GM04504 (cell line): ENCODE measurements around the gene BTN2A1.
A peak's percentile ranks its signal among the peaks of the same experiment; 100 is the strongest.
"Not testable (repeated sequence)": the region's sequence is repeated elsewhere in the genome, so short reads cannot be mapped to it uniquely, and the experiment has no call there.

Experiments used
- DNase-seq: peaks from one replicate; pipeline ENCODE4 v3.0.0-alpha.2; 2012; ENCODE audit warnings: low read depth

The BTN2A1 gene

DNA sequence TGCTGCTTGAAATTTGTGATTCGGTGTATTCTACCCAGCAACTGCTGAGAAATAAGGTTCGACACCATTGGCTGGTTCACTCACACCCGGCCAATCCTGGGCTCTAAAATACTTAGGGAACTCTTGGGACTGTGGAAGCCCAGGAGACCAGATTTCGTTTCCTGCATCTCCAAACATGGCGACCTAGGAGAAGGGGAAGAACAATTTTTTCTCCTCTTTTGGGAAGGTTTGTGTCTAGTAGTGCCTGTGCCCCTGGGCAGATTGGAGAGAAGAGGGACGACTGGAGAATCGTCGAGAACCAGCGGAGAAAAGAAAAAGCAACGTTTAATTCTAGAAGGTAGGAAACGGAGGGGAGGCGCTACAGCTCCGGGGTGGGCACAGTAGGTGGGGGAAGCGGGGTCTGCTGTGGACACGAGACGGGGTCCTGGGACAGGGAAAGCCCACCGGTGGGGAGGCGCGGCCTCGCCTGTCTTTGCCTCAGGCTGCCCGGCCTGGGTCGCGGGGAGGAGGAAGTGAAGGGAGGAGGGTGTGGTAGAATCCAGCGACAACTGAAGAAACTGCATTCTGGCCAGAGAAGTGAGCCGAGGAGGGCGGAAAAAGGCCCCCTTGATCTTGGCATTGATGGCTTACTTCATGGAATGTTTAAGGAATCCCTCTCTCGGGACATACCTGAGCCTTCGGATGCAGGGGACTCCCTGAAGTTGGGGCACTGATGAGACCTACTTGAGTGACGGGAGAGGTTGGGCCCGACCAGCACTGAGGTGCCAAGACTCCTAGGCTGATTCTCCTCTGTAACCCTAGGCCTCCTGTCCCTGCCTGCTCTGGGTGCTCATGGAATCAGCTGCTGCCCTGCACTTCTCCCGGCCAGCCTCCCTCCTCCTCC, at the start of gene BTN2A1:
BTN2A1 (plus strand) TSS at position 150 of the 883 bp plus-strand sequence; CDS start at position 832, 682 bp downstream.
- peak; percentile 86 for DNase-seq

DNA sequence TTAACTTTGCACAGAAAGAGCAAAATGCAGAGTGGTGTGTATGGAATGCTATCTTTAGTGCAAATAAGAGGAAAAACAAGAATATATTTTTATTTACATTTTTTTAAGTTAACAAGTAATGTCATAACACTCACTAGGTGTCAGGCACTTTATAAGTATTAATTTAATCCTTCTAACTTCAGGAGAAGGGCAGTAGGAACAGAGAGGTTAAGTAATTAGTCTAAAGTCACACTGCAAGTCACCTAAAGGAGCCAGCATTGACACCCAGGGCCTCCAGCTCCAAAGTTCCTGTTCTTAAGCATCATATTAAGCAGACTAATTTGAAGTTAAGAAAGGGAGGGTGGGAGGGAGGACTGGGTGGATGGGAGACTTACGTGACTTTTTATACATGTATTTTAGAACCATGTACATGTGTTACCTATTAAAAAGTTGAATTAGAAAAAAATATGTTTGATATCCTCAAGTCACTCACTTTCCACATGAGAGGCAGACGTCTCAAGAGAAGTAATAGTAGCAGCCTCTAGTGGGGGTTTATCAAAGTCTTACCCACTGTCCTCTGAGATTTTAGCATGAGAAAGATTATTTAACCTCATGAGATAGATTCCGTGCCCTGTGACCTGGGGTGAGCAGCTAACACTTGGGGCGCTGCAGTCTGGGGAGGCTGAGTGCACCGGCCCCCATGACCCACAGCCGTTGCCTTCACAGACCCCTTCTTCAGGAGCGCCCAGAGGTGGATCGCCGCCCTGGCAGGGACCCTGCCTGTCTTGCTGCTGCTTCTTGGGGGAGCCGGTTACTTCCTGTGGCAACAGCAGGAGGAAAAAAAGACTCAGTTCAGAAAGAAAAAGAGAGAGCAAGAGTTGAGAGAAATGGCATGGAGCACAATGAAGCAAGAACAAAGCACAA, 48.7 kb upstream of the BTN2A1 start:
- no peak for DNase-seq

DNA sequence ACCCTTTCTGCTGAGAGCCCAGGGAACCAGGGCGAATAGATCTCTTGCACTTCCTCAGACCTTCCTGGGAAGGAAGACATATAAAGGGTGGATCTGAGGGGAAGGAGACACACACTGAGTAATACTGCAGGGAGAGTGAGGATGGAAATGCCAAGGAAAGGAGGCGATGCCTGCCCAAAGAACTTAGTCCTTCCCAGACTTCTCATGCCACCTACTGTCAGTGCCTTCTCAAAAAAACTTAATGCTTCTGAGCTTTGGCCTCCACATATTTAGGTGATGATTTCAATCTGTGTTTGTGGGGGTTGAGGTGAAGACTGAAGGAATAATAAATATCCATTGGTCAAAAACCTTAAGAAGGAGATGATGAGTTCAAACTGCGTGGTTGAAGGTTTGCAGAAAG, 46.0 kb upstream of the BTN2A1 start:
- no peak for DNase-seq

DNA sequence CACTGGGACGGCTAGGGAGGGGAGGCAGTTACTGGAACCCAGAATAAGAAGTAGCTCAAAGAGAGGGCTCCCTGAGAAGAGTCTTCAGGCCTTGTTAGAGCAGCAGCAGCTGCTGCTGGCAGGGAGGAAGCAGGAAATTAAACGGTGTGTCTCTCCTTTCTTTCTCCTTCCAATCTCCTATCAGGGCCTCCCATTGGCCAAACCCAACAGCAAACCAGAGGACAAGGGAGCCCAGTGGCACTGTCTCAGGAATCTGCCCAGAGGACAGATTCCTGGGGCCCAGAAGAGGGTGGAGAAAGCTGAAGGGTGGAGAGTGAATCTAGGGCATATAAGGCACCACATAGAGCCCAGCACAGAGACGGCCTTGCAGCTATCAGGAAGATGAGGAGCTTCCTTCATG, 45.5 kb upstream of the BTN2A1 start:
- DNase-seq, result no peak

DNA sequence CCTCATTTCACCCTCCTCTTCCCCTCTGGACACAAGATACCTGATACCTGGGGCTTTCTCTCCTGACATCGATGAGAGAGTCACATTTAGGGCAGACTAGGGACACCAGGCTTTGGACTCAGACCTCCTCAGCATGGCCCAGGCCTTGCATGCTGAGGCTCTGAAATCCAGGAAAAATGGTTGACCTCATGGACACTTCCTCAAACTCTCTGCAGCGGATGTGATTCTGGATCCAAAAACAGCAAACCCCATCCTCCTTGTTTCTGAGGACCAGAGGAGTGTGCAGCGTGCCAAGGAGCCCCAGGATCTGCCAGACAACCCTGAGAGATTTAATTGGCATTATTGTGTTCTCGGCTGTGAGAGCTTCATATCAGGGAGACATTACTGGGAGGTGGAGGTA, 44.8 kb upstream of the BTN2A1 start:
- no peak for DNase-seq

DNA sequence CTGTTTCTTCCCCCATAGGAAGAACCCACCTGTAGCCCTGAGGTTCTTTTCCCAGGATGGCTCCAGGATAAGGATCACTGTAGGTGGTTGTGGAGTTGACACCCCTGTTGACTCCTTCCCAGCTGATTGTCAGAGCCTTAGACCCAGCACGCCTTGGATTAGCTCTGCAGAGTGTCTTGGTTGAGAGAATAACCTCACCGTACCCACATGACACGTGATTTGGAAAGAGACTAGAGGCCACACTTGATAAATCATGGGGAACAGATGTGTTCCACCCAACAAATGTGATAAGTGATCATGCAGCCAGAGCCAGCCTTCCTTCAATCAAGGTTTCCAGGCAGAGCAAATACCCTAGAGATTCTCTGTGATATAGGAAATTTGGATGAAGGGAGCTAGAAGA, 43.5 kb upstream of the BTN2A1 start:
- DNase-seq, result no peak

DNA sequence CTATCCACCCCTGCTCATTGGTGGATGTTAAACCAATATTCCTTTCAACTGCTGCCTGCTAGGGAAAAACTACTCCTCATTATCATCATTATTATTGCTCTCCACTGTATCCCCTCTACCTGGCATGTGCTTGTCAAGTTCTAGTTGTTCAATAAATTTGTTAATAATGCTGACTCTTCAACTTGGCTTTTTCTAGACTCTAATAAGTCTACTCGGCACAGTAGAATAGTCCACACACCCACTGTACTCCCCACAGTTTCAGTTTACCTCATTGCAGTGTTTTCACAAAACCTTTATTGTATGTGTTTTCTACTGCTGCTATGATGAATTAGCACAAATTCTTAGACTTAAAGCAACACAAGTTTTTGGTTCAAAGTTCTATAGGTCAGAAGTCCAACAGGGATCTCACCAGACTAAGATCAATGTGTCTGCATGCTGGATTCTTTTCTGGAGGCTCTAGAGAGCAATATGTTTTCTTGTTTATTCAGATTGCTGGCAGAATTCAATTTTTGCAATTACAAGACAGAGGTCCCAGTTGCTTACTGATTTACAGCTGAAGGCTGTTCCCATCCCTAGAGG, 42.6 kb upstream of the BTN2A1 start:
- DNase-seq, result no peak

DNA sequence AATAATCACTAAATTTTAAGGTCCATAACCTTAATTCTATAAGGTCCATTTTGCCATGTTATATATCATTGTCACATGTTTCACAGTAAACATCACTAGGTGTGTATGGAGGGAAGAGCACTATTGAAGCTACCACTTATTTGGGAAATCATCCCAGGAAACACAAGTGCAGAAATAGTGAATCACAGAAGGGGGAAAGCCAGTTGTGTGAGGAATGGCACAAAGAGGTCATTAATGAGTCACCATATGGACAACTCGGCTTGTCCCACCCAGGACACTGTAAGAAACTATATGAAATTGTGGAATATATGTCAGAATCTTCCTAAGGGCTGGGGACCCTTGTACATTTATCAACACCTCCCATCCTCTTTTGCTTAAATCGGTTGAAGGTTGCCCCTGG, 42.0 kb upstream of the BTN2A1 start:
- DNase-seq, result no peak

DNA sequence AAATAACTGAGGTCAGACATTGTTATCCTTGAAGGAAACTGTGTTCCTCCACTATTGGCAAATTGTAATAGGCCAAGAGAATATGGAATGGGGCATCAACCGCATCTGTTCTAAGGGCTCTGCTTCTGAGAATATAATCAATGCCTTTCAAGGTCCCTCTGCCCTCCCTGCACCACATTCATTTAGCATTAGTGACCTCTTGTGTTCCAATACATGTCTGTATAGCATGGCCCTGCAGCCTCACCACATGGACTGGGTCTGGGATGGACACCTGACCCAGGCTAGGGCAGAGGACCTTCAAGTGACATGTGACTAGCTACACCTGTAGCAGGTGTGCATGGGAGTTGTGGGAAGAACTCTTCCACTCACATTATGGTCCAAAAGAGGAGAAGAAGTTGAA, 41.5 kb upstream of the BTN2A1 start:
- DNase-seq, result no peak

DNA sequence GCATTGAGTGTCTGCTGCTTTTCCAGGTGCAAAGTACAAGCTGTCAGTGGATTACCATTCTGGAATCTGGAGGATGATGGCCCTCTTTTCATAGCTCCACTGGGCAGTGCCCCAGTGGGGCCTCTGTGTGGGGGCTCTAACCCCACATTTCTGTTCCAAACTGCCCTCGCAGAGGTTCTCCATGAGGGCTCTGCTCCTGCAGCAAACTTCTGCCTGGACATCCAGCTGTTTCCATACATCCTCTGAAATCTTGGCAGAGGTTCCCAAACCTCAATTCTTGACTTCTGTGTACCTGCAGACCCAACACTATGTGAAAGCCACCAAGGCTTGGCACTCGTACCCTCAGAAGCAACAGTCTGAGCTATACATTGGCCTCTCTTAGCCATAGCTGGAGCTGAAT, 39.7 kb upstream of the BTN2A1 start:
- DNase-seq, result not testable (repeated sequence)

DNA sequence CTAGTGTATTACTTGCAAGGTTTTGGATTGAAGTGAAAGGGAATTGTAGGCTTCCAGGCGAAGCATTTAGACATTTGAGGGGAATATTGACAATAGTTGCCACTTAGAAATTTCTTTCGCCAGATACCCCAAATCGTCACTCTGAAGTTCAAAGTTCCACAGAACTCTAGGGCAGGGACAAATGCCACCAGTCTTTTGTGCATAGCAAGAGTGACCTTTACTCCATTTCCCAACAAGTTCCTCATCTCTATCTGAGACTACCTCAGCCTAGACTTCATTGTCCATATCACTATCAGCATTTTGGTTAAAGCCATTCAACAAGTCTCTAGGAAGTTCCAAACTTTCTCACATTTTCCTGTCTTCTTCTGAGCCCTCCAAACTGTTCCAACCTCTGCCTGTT, 39.0 kb upstream of the BTN2A1 start:
- DNase-seq, result not testable (repeated sequence)

DNA sequence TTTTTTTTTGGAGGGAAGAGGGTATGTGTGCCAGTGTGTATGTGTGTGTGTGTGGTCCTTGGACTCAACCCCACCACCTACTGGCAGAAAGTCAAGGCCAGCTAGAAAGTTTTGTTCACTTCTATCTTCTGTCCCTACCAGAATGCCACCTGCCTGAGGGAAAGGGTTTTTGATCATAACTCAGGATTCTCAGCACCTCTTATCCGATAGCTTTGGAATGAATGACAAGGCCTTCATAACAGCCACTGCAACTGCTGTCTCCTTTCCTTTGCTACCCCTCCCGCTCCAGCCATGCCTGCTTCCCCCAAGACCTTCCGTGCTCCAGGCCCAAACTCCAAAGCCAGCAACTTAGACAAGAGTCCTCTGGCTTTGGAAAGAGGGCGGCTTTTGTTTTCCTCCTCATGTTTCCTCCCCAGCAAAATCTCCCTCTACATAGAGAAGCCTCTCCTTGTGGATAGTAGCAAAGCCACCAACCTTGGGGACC, 37.0 kb upstream of the BTN2A1 start:
- no peak for DNase-seq

DNA sequence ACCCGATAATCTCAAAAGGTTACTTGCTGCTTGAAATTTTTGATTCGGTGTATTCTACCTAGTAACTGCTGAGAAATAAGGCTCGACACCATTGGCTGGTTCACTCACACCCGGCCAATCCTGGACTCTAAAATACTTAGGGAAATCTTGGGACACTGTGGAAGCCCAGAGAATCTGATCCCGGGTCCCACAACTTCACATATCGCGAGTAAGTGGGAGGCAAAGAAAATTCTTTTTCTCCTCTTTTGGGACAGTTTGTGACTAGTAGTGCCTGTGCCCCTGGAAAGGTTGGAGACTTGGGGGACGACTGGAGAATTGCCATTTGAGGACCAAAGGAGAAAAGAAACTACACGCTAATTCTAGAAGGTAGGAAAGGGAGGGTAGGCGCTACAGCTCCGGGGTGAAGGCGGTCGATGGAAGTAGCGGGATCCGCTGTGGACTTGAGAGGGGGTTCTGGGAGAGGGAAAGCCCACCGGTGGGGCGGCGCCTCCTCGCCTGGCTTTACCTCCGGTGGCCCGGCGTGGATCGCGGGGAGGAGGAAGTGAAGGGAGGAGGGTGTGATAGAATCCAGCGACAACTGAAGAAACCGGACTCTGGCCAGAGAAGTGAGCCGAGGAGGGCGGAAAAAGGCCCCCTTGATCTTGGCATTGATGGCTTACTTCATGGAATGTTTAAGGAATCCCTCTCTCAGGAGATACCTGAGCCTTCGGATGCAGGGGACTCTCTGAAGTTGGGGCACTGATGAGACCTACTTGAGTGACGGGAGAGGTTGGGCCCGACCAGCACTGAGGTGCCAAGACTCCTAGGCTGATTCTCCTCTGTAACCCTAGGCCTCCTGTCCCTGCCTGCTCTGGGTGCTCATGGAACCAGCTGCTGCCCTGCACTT, 36.3 kb upstream of the BTN2A1 start:
- DNase-seq, result peak; percentile 79

DNA sequence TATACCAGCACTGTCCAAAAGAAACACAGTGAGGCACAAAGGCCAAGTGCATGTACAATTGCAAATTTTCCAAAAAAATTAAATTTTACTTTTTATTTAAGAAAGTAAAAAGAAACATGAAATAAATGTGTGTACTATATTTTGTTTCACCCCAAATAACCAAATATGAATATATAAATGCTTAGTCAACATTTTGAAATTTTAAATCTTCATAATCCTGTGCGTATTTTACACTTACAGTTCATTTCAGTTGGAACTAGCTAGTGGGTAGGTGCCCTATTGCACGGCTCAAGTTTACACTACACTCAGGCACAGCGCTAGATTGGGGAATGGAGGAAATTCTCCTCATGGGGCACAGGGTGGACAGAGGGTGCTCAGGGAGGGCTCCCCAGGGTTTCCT, 35.4 kb upstream of the BTN2A1 start:
- no peak for DNase-seq

DNA sequence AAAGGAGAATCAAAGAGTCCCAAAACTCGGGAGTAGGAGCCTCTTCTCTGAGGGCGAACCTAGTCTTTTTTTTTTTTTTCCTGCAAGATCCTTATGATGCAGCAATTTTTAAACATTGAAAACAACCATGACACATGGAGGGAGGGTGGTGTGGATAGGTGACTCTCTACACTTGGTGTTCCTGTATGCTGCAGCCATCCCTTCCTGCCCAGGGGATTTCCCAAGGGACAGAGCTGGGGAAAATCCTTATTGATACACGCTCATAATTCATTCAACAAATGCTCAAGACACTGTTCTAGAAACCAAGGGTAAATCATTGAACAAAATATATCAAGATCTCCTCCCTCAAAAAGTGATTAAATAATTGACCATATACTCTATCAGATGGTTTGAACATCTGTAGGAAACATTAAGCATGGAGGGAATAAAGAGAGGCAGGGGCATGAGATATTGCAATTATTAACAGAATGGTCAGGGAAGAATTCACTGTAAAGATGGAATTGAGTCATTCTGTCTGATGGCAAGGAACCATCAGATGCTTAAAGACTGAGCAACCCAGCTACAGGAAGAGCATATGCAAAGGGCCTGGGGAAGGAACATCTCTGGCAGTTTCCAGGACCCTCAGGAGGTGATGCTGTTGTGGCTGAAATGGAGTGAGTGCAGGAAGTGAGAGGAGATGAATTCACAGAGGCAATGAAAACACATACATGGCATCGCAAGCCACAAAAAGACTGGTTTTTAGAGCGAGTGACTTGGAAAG, 30.9 kb upstream of the BTN2A1 start:
- no peak for DNase-seq

DNA sequence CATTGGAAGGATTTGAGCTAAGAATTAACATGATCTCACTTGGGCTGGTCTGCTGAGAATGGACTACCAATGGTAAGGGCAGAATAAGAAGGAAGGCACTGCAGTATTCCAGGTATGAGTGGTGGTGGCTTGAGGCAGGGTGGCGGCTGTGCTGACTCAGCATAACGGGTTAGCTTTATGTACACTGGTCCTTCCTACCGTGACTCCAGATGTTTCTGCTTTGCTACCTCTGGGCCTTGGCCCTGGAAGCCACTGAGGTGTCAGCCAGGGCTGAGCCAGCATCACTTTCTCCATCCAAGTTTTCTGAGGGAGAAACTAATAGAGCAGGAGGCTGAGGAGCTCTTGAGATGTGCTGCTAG, 30.3 kb upstream of the BTN2A1 start:
- DNase-seq, result no peak

DNA sequence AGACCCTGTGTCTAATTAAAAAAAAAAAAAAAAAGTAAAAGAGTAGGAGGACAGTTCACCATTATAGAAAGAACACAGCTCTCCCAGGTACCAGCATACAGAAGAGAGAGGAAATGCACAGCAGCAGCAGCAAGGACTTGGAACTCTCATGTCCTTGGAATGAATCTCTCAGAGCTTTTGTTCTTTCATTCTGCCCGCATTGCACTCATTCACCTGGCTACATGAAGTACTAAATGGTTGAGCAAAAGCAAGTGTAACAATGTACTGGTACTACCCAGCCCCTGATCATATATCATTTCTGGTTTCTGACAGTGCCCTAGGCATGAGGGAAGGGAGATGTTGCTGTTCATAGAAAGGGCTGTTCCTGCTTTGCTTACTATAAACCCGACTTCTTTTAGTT, 29.5 kb upstream of the BTN2A1 start:
- no peak for DNase-seq

DNA sequence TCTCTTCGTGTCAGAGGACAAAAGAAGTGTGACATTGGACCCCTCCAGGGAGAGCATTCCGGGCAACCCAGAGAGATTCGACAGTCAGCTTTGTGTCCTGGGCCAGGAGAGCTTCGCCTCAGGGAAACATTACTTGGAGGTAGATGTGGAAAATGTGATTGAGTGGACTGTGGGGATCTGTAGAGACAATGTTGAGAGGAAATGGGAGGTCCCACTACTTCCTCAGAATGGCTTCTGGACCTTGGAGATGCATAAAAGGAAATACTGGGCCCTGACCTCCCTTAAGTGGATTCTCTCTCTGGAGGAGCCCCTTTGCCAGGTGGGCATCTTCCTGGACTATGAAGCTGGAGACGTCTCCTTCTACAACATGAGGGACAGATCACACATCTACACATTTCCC, 27.0 kb upstream of the BTN2A1 start:
- no peak for DNase-seq

DNA sequence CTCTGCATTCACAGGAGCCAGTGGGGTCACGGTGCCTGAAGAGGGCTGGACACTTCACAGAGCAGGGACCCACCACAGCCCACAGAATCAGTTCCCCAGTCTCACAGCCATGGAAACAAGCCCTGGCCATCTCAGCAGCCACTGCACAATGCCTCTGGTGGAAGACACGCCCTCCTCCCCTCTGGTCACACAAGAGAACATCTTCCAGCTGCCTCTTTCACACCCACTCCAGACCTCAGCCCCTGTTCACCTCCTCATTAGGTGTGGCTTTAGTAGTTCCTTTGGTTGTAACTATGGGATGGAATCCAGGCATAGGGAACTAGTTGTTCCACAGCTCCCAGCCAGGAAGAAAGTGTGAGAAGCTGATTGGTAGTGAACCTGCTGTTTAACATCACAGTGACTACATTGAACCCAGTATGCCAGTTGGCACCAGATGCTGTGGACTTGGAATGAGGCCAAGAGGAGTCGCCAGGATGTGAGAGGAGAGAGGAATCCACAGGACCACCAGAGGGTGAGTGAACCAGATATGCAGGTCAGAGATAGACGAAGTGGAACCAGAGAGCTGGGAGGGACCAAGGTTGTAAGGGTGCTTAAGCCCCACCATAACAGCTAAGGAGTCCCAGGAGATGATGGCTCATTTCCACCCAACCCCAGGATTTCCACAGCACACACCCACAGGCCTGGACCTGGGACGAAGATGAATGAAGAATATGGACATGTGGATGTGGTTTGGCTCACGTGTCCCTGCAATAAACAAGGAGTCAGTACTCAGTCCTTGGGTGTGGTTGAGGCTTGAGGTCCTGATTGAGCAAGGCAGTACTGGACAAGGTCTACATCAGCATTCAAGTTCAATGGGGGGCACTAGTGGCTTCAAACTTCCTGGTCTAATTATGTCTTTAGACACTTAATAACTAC, 26.2 kb upstream of the BTN2A1 start:
- DNase-seq, result no peak
